Endothelial cell of umbilical vein (primary cell): ENCODE data around the gene KIAA1549. TPM values are rescaled to one million over a fixed set of nuclear protein-coding genes. Genes with fewer than 3 reads are reported as not detected.

Source experiments
- BruUV-seq: library from RNA; stranded (reverse); fragments of 400-500 nt; replicated peaks from 2 replicates; lab custom pipeline; 2021; lab: Mats Ljungman, UMichigan
- CTCF ChIA-PET: fragments of 300-600, 350-600 bp; sonication (Branson Sonifier 250); formaldehyde crosslinking; loops from one replicate; lab custom pipeline; 2021; ENCODE audit warnings: antibody characterized with exemption, inconsistent platforms; lab: Charles Lee
- POLR2A ChIA-PET: fragments of 300-600, 350-600 bp; sonication (Branson Sonifier 250); formaldehyde crosslinking; loops from one replicate; lab custom pipeline; 2021; ENCODE audit warnings: antibody characterized with exemption, inconsistent platforms; lab: Charles Lee
- DNase-seq: peaks from one replicate; pipeline ENCODE4 v3.0.0-alpha.2; 2011; ENCODE audit warnings: low read depth, low spot score
- FAIRE-seq: peaks from 2 replicates; lab custom pipeline; 2011; peaks lifted over from hg19 to GRCh38; lab: Jason Lieb, UNC
- H2AFZ ChIP-seq: 2 replicates; pipeline ENCODE4 v1.6.0; 2012; ENCODE audit warnings: low read depth, low read length, control low read depth, inconsistent platforms
- H3K27ac ChIP-seq: 2 replicates; pipeline ENCODE4 v1.5.1; 2011; ENCODE audit warnings: low read depth, mild to moderate bottlenecking, control low read depth, low read length, moderate library complexity; ENCODE audit not compliant: insufficient read depth
- H3K27me3 ChIP-seq, 2 experiments: 2 replicates each; pipeline versions ENCODE4 v1.6.0 to v1.6.1; 2011; ENCODE audit warnings: low read length in 2 of 2, mixed read lengths in 1 of 2; ENCODE audit not compliant: control insufficient read depth in 2 of 2, insufficient read depth in 2 of 2
- H3K36me3 ChIP-seq, 2 experiments: 2 replicates in 1 of 2; 3 replicates in 1 of 2; pipeline ENCODE4 v1.5.1; 2011; ENCODE audit warnings: low read length in 2 of 2, mild to moderate bottlenecking in 1 of 2, moderate library complexity in 1 of 2; ENCODE audit not compliant: control insufficient read depth in 2 of 2, insufficient read depth in 2 of 2; ENCODE audit errors: extremely low read depth in 1 of 2
- H3K4me1 ChIP-seq: 3 replicates; pipeline ENCODE4 v1.5.1; 2011; ENCODE audit warnings: mild to moderate bottlenecking, low read length; ENCODE audit not compliant: control insufficient read depth, insufficient read depth; ENCODE audit errors: extremely low read depth
- H3K4me2 ChIP-seq: 2 replicates; pipeline ENCODE4 v1.6.1; 2011; ENCODE audit warnings: low read length, control low read depth, mixed read lengths; ENCODE audit not compliant: insufficient read depth
- H3K4me3 ChIP-seq, 3 experiments: fragments of 200-600 bp in 1 of 3; sonication (generic), shearing (Covaris generic) in 1 of 3; replicated peaks in 1 of 3; 2 replicates each; pipeline ENCODE4 v1.5.1; 2011 to 2016; ENCODE audit warnings: control low read depth in 3 of 3, low read length in 3 of 3, mild to moderate bottlenecking in 2 of 3, inconsistent platforms in 1 of 3, low read depth in 1 of 3, moderate library complexity in 1 of 3; ENCODE audit not compliant: insufficient read depth in 1 of 3
- H3K79me2 ChIP-seq: 2 replicates; pipeline ENCODE4 v1.6.0; 2012; ENCODE audit warnings: low read length, inconsistent platforms; ENCODE audit not compliant: control insufficient read depth, insufficient read depth
- H3K9ac ChIP-seq: replicated peaks from 2 replicates; pipeline ENCODE3; 2011; ENCODE audit warnings: low read length, control low read depth; ENCODE audit not compliant: insufficient read depth; ENCODE audit errors: extremely low read depth
- H3K9me1 ChIP-seq: replicated peaks from 3 replicates; pipeline ENCODE4 v1.6.0; 2011; ENCODE audit warnings: mild to moderate bottlenecking, low read length; ENCODE audit not compliant: control insufficient read depth, insufficient read depth; ENCODE audit errors: extremely low read depth
- H3K9me3 ChIP-seq: replicated peaks from 2 replicates; pipeline ENCODE4 v1.5.1; 2012; ENCODE audit warnings: low read length, inconsistent platforms; ENCODE audit not compliant: control insufficient read depth, insufficient read depth
- H4K20me1 ChIP-seq: replicated peaks from 2 replicates; pipeline ENCODE3; 2011; ENCODE audit warnings: mild to moderate bottlenecking, low read length; ENCODE audit not compliant: control insufficient read depth, insufficient read depth; ENCODE audit errors: extremely low read depth
- CTCF ChIP-seq, 2 donors: IDR thresholded peaks; 1 replicate in 1 of 2; 2 replicates in 1 of 2; pipeline ENCODE4 v1.5.1; 2011; ENCODE audit warnings: low read length in 2 of 2, mild to moderate bottlenecking in 2 of 2, moderate library complexity in 2 of 2, control low read depth in 1 of 2, inconsistent platforms in 1 of 2, low read depth in 1 of 2; ENCODE audit not compliant: insufficient read depth in 1 of 2; ENCODE audit errors: extremely low read depth in 1 of 2
- EZH2 ChIP-seq: IDR thresholded peaks from 2 replicates; pipeline ENCODE4 v1.6.1; 2012; ENCODE audit warnings: borderline replicate concordance, low read depth, mild to moderate bottlenecking, moderate library complexity, low read length, inconsistent platforms; ENCODE audit not compliant: severe bottlenecking
- FOS ChIP-seq: IDR thresholded peaks from 2 replicates; pipeline ENCODE4 v1.6.1; 2011; ENCODE audit warnings: mild to moderate bottlenecking, low read length, moderate library complexity, borderline replicate concordance; ENCODE audit not compliant: insufficient read depth
- GATA2 ChIP-seq: IDR thresholded peaks from 2 replicates; pipeline ENCODE4 v1.7.0; 2011; ENCODE audit warnings: low read depth, mild to moderate bottlenecking, moderate library complexity, mixed read lengths, low read length; ENCODE audit not compliant: insufficient read length, insufficient read depth
- JUN ChIP-seq: IDR thresholded peaks from 2 replicates; pipeline ENCODE4 v1.6.1; 2011; ENCODE audit warnings: borderline replicate concordance, low read depth; ENCODE audit not compliant: insufficient read length, insufficient read depth
- MAX ChIP-seq: IDR thresholded peaks from 2 replicates; pipeline ENCODE4 v1.6.1; 2011; ENCODE audit not compliant: insufficient read depth, insufficient read length
- MYC ChIP-seq: IDR thresholded peaks from one replicate; pipeline ENCODE4 v1.6.1; 2011; ENCODE audit warnings: mild to moderate bottlenecking, low read depth, low read length
- POLR2A ChIP-seq: IDR thresholded peaks from 2 replicates; pipeline ENCODE4 v1.6.1; 2012; ENCODE audit warnings: low read depth, mild to moderate bottlenecking, control low read depth, low read length
- POLR2AphosphoS5 ChIP-seq: IDR thresholded peaks from 2 replicates; pipeline ENCODE4 v1.6.1; 2012; ENCODE audit warnings: low read depth, mild to moderate bottlenecking, control low read depth, low read length, moderate library complexity; ENCODE audit not compliant: insufficient read depth
- dilution Hi-C: fragments of 300-500 bp; cut with MboI; formaldehyde crosslinking; loops from one replicate; pipeline ENCODE4 v1.15.0; 2019; ENCODE audit warnings: low sequenced_read_pairs; ENCODE audit not compliant: extremely low pct_ligation_motif_present
- intact Hi-C: fragments of 100-400 bp; cut with micrococcal nuclease; formaldehyde crosslinking; loops from one replicate; pipeline ENCODE4 v1.10.0; 2022
- polyA plus RNA-seq, 4 experiments: library from polyadenylated mRNA; depleted of rRNA in 3 of 4; stranded (reverse) in 3 of 4; unstranded in 1 of 4; fragments of >200 nt; gene quantifications; 2 replicates each; pipeline versions ENCODE4 v1.2.1 to v1.2.3, GENCODE V29; 2011 to 2012; ENCODE audit warnings: missing spikeins in 1 of 4
- total RNA-seq: library from RNA; stranded (reverse); gene quantifications from 2 replicates; pipeline ENCODE4 v1.2.3, GENCODE V29; 2021

KIAA1549 gene
- total and polyA plus RNA-seq, 2 donors (not counting 3 experiments of a cell fraction or from before 2014, with no cell fraction given) = 4.6 to 10.9 TPM

- H2AFZ ChIP-seq = no peak overlapping the region
- POLR2A ChIA-PET = no interaction called here
- no peak overlapping the region for H3K9ac ChIP-seq
- peaks cover 3% of the 10 kb centered on the region for H3K4me1 ChIP-seq
- no peaks in the 10 kb centered on the region for H3K79me2 ChIP-seq
- no peaks in the 10 kb centered on the region for H3K36me3 ChIP-seq
- DNase-seq = no peak
- H3K9me3 ChIP-seq = no peaks in the 10 kb centered on the region
- dilution Hi-C loops = no loop called here
- H4K20me1 ChIP-seq = no peaks in the 10 kb centered on the region
- H3K27me3 ChIP-seq = no peaks in the 10 kb centered on the region
- no peak for FAIRE-seq
- no peak for TF ChIP-seq JUN
- no peak for TF ChIP-seq CTCF (IDR thresholded peaks at IDR 0.05; ENCODE audit: extremely low read depth in 1 of 2, insufficient read depth in 1 of 2, low read depth in 1 of 2, low read length in 2 of 2)
- no peak for TF ChIP-seq EZH2
- no peak for TF ChIP-seq MAX
- no peak for TF ChIP-seq FOS
- no peak for TF ChIP-seq MYC
- no peak for TF ChIP-seq POLR2AphosphoS5
- TF ChIP-seq POLR2A = no peak
- TF ChIP-seq GATA2 = no peak
- intact Hi-C loops = no loop called here
- H3K27ac ChIP-seq = no peak overlapping the region
- BruUV-seq = no TSS peak
- CTCF ChIA-PET = no interaction called here
- no peaks in the 10 kb centered on the region for H3K9me1 ChIP-seq
- no peak overlapping the region for H3K4me2 ChIP-seq
- H3K4me3 ChIP-seq = no peak overlapping the region
These were observed 127.0 kb downstream of the KIAA1549 start for GRCh38 chr7:138854115-138854645.
